ENCODE results near the gene GCNA.

GCNA gene

DNA sequence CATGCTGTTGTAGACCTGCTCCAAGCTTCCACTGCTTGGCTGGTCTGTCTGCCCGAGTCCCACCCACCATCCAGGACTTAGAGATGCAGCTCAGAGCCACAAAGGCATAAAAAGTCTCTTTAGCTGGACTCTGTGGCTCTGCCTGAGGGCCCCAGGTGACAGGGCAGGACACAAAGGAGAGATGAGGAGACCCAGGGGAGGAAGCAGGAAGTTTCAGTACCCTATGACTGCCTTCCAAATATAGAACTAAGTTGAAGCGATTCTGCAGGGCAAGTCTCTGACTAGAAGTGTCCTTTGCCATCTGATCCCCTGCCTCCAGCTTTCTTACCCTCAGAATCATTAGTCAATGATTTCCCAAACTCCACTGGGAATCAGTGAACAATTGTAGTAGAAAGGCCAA is 51.2 kb downstream of the GCNA start:
- Histone ChIP-seq H4K20me1 (ENCODE audit: insufficient read depth, low read length) (no peaks in the 10 kb centered on the region), H3K79me2 (ENCODE audit: insufficient read depth, low read length) (no peaks in the 10 kb centered on the region), H3K27me3 (ENCODE audit: insufficient read depth, low read length, poor library complexity) (no peaks in the 10 kb centered on the region), H3K9ac (ENCODE audit: low read depth, low read length) (no peak overlapping the region), H3K36me3 (ENCODE audit: insufficient read depth, low read length) (no peaks in the 10 kb centered on the region), H2AFZ (ENCODE audit: low read depth, low read length) (no peak overlapping the region), H3K9me3 (ENCODE audit: insufficient read depth, low read length, severe bottlenecking) (no peaks in the 10 kb centered on the region), H3K4me3 (ENCODE audit: low read depth in 1 of 2, low read length in 2 of 2) (no peak overlapping the region), H3K4me1 (ENCODE audit: insufficient read depth, low read length) (no peaks in the 10 kb centered on the region), H3K27ac (ENCODE audit: low read length) (no peak overlapping the region), H3K4me2 (ENCODE audit: insufficient read depth, low read length) (no peak overlapping the region)
- TF ChIP-seq EZH2 (IDR thresholded peaks at IDR 0.05; ENCODE audit: borderline replicate concordance, low read depth, low read length, severe bottlenecking), result no peak
- TF ChIP-seq, protein P1, sequence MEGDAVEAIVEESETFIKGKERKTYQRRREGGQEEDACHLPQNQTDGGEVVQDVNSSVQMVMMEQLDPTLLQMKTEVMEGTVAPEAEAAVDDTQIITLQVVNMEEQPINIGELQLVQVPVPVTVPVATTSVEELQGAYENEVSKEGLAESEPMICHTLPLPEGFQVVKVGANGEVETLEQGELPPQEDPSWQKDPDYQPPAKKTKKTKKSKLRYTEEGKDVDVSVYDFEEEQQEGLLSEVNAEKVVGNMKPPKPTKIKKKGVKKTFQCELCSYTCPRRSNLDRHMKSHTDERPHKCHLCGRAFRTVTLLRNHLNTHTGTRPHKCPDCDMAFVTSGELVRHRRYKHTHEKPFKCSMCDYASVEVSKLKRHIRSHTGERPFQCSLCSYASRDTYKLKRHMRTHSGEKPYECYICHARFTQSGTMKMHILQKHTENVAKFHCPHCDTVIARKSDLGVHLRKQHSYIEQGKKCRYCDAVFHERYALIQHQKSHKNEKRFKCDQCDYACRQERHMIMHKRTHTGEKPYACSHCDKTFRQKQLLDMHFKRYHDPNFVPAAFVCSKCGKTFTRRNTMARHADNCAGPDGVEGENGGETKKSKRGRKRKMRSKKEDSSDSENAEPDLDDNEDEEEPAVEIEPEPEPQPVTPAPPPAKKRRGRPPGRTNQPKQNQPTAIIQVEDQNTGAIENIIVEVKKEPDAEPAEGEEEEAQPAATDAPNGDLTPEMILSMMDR (IDR thresholded peaks at IDR 0.05; ENCODE audit: borderline replicate concordance, extremely low read depth, low read length, poor library complexity, severe bottlenecking), result no peak
- ATAC-seq (ENCODE audit: insufficient read depth, low read depth) (no peak), DNase-seq (no peak)

- no peak for ATAC-seq (ENCODE audit: insufficient read depth, low read depth)
- Histone ChIP-seq H3K9me3 (ENCODE audit: insufficient read depth, low read length, severe bottlenecking) (no peaks in the 10 kb centered on the region), H4K20me1 (ENCODE audit: insufficient read depth, low read length) (no peaks in the 10 kb centered on the region), H3K79me2 (ENCODE audit: insufficient read depth, low read length) (no peaks in the 10 kb centered on the region), H3K36me3 (ENCODE audit: insufficient read depth, low read length) (no peaks in the 10 kb centered on the region), H3K4me2 (ENCODE audit: insufficient read depth, low read length) (no peak overlapping the region), H3K27ac (ENCODE audit: low read length) (no peak overlapping the region), H3K9ac (ENCODE audit: low read depth, low read length) (no peak overlapping the region), H2AFZ (ENCODE audit: low read depth, low read length) (no peak overlapping the region), H3K4me3 (ENCODE audit: low read depth in 1 of 2, low read length in 2 of 2) (no peak overlapping the region), H3K4me1 (ENCODE audit: insufficient read depth, low read length) (no peaks in the 10 kb centered on the region), H3K27me3 (ENCODE audit: insufficient read depth, low read length, poor library complexity) (no peaks in the 10 kb centered on the region)
- no peak for DNase-seq
- TF ChIP-seq, protein P1 (IDR thresholded peaks at IDR 0.05; ENCODE audit: borderline replicate concordance, extremely low read depth, low read length, poor library complexity, severe bottlenecking), result no peak
- TF ChIP-seq EZH2 (IDR thresholded peaks at IDR 0.05; ENCODE audit: borderline replicate concordance, low read depth, low read length, severe bottlenecking), result no peak
Observed at GRCh38 chrX:71632923-71633657, 54.9 kb downstream of the GCNA start.

DNA sequence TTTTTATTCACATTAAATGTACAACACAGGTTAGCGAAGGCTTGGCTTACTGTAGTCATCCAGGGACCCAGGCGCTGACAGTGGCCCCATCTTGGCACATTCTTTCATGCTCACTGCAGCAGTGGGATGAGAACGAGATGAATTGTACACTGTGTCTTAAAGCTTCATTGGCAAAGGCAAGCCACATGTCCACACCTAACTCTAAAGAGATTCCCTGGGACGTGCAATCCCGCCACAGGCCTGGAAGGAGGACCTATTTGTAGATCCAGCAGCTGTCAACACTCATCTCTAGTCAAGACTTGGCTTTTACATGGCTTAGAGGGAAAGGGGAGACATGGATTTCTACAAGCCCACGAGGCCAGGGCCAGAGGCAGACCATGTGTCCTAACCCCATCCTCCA is 56.1 kb downstream of the GCNA start:
- Histone ChIP-seq H3K27ac (ENCODE audit: low read length) (no peak overlapping the region), H3K4me2 (ENCODE audit: insufficient read depth, low read length) (no peak overlapping the region), H2AFZ (ENCODE audit: low read depth, low read length) (no peak overlapping the region), H3K36me3 (ENCODE audit: insufficient read depth, low read length) (no peaks in the 10 kb centered on the region), H3K27me3 (ENCODE audit: insufficient read depth, low read length, poor library complexity) (no peaks in the 10 kb centered on the region), H3K79me2 (ENCODE audit: insufficient read depth, low read length) (no peaks in the 10 kb centered on the region), H3K9me3 (ENCODE audit: insufficient read depth, low read length, severe bottlenecking) (no peaks in the 10 kb centered on the region), H3K4me1 (ENCODE audit: insufficient read depth, low read length) (no peaks in the 10 kb centered on the region), H4K20me1 (ENCODE audit: insufficient read depth, low read length) (no peaks in the 10 kb centered on the region), H3K4me3 (ENCODE audit: low read depth in 1 of 2, low read length in 2 of 2) (no peak overlapping the region), H3K9ac (ENCODE audit: low read depth, low read length) (no peak overlapping the region)
- ATAC-seq (ENCODE audit: insufficient read depth, low read depth) (no peak), DNase-seq (no peak)
- TF ChIP-seq, protein P1 (IDR thresholded peaks at IDR 0.05; ENCODE audit: borderline replicate concordance, extremely low read depth, low read length, poor library complexity, severe bottlenecking), result no peak
- TF ChIP-seq EZH2 (IDR thresholded peaks at IDR 0.05; ENCODE audit: borderline replicate concordance, low read depth, low read length, severe bottlenecking), result no peak
